Activated CD4-positive, alpha-beta T cell treated with anti-CD3 and anti-CD28 coated beads, Interleukin-2, amount 10 ng/mL, durations not matched to agents 24 days and 14 days (primary cell): ENCODE data around the gene PLEKHM2. TPM values are rescaled to one million over a fixed set of nuclear protein-coding genes. Genes with fewer than 3 reads are reported as not detected.

Source experiments
- DNase-seq: peaks from one replicate; pipeline ENCODE4 v3.0.0; 2022
- H3K27ac Mint-ChIP-seq: one replicate; pipeline ENCODE4 v1.8.0; 2022; ENCODE audit warnings: mild to moderate bottlenecking, mixed read lengths
- H3K27me3 Mint-ChIP-seq: one replicate; pipeline ENCODE4 v1.8.0; 2022; ENCODE audit warnings: mixed read lengths
- H3K36me3 Mint-ChIP-seq: one replicate; pipeline ENCODE4 v1.8.0; 2022; ENCODE audit warnings: low read depth, mild to moderate bottlenecking, mixed read lengths
- H3K4me1 Mint-ChIP-seq: one replicate; pipeline ENCODE4 v1.8.0; 2021; ENCODE audit warnings: mixed read lengths
- H3K4me3 Mint-ChIP-seq: one replicate; pipeline ENCODE4 v1.8.0; 2022; ENCODE audit warnings: mild to moderate bottlenecking, moderate library complexity, mixed read lengths
- H3K9me3 Mint-ChIP-seq: one replicate; pipeline ENCODE4 v1.8.0; 2021; ENCODE audit warnings: mixed read lengths
- intact Hi-C: fragments of 100-400 bp; cut with micrococcal nuclease; formaldehyde crosslinking; loops from one replicate; pipeline ENCODE4 v1.15.1; 2023
- total RNA-seq: library from RNA; stranded (reverse); gene quantifications from 2 replicates; pipeline ENCODE4 v1.2.3, GENCODE V29; 2022

PLEKHM2 gene
- total RNA-seq, 1 donor from 2014 or later: 59.9 TPM

- DNase-seq: no peak
- Mint-ChIP-seq H3K27ac (no peak overlapping the region), H3K27me3 (no peaks in the 10 kb centered on the region), H3K36me3 (peaks cover 17% of the 10 kb centered on the region), H3K4me3 (no peak overlapping the region), H3K9me3 (no peaks in the 10 kb centered on the region), H3K4me1 (no peaks in the 10 kb centered on the region)
- intact Hi-C loops: no loop called here
Observed at GRCh38 chr1:15719381-15720120, 35.4 kb downstream of the PLEKHM2 start.

- intact Hi-C loops: no loop called here
- no peaks in the 10 kb centered on the region for H3K4me1 Mint-ChIP-seq
- H3K9me3 Mint-ChIP-seq: no peaks in the 10 kb centered on the region
- H3K36me3 Mint-ChIP-seq: peaks cover 17% of the 10 kb centered on the region
- no peak overlapping the region for H3K4me3 Mint-ChIP-seq
- H3K27ac Mint-ChIP-seq: no peak overlapping the region
- DNase-seq: no peak
- no peaks in the 10 kb centered on the region for H3K27me3 Mint-ChIP-seq
Observed at GRCh38 chr1:15720861-15721260, 36.7 kb downstream of the PLEKHM2 start.

GRCh38 chr1:15722411-15722810 is 38.3 kb downstream of the PLEKHM2 start:
- intact Hi-C loops: no loop called here
- DNase-seq: no peak
- Mint-ChIP-seq H3K4me3 (no peak overlapping the region), H3K4me1 (no peaks in the 10 kb centered on the region), H3K27ac (no peak overlapping the region), H3K36me3 (peaks cover 19% of the 10 kb centered on the region), H3K27me3 (no peaks in the 10 kb centered on the region), H3K9me3 (no peaks in the 10 kb centered on the region)

- H3K4me3 Mint-ChIP-seq: no peak overlapping the region
- peaks cover 20% of the 10 kb centered on the region for H3K36me3 Mint-ChIP-seq
- peak overlapping the region; percentile 37 for H3K27ac Mint-ChIP-seq
- H3K9me3 Mint-ChIP-seq: no peaks in the 10 kb centered on the region
- no peaks in the 10 kb centered on the region for H3K4me1 Mint-ChIP-seq
- intact Hi-C loops: no loop called here
- no peaks in the 10 kb centered on the region for H3K27me3 Mint-ChIP-seq
- no peak for DNase-seq
Observed at GRCh38 chr1:15722836-15723532, 38.9 kb downstream of the PLEKHM2 start.

- Mint-ChIP-seq H3K27me3 (no peaks in the 10 kb centered on the region), H3K9me3 (no peaks in the 10 kb centered on the region), H3K4me3 (no peak overlapping the region), H3K27ac (no peak overlapping the region), H3K36me3 (peaks cover 23% of the 10 kb centered on the region), H3K4me1 (no peaks in the 10 kb centered on the region)
- no peak for DNase-seq
- intact Hi-C loops: no loop called here
Observed at GRCh38 chr1:15723631-15724246, 39.6 kb downstream of the PLEKHM2 start.

- intact Hi-C loops: no loop called here
- Mint-ChIP-seq H3K4me1 (no peaks in the 10 kb centered on the region), H3K9me3 (no peaks in the 10 kb centered on the region), H3K4me3 (no peak overlapping the region), H3K27ac (no peak overlapping the region), H3K36me3 (peaks cover 24% of the 10 kb centered on the region), H3K27me3 (no peaks in the 10 kb centered on the region)
- DNase-seq: no peak
Observed at GRCh38 chr1:15724949-15725880, 41.1 kb downstream of the PLEKHM2 start.

GRCh38 chr1:15726508-15726907 is 42.4 kb downstream of the PLEKHM2 start:
- Mint-ChIP-seq H3K4me3 (no peak overlapping the region), H3K27ac (no peak overlapping the region), H3K27me3 (no peaks in the 10 kb centered on the region)

GRCh38 chr1:15727021-15727420 is 42.9 kb downstream of the PLEKHM2 start:
- H3K4me1 Mint-ChIP-seq: no peaks in the 10 kb centered on the region
- intact Hi-C loops: no loop called here
- H3K27ac Mint-ChIP-seq: no peak overlapping the region
- H3K4me3 Mint-ChIP-seq: no peak overlapping the region
- H3K27me3 Mint-ChIP-seq: no peaks in the 10 kb centered on the region
- peaks cover 21% of the 10 kb centered on the region for H3K36me3 Mint-ChIP-seq
- no peak for DNase-seq
- H3K9me3 Mint-ChIP-seq: no peaks in the 10 kb centered on the region

More at GRCh38 chr1:15726508-15726907, 42.4 kb downstream of the PLEKHM2 start:
- Mint-ChIP-seq H3K4me1 (no peaks in the 10 kb centered on the region), H3K9me3 (no peaks in the 10 kb centered on the region), H3K36me3 (peaks cover 21% of the 10 kb centered on the region)
- DNase-seq: no peak
- intact Hi-C loops: no loop called here

GRCh38 chr1:15727424-15727823 is 43.3 kb downstream of the PLEKHM2 start:
- peaks cover 23% of the 10 kb centered on the region for H3K36me3 Mint-ChIP-seq
- no peaks in the 10 kb centered on the region for H3K4me1 Mint-ChIP-seq
- H3K4me3 Mint-ChIP-seq: no peak overlapping the region
- H3K27me3 Mint-ChIP-seq: no peaks in the 10 kb centered on the region
- DNase-seq: no peak
- H3K27ac Mint-ChIP-seq: no peak overlapping the region
- no peaks in the 10 kb centered on the region for H3K9me3 Mint-ChIP-seq
- intact Hi-C loops: no loop called here

- intact Hi-C loops: no loop called here
- Mint-ChIP-seq H3K4me1 (no peaks in the 10 kb centered on the region), H3K4me3 (no peak overlapping the region), H3K27me3 (no peaks in the 10 kb centered on the region), H3K9me3 (no peaks in the 10 kb centered on the region), H3K36me3 (peaks cover 20% of the 10 kb centered on the region), H3K27ac (no peak overlapping the region)
- DNase-seq: no peak
Observed at GRCh38 chr1:15727866-15728534, 43.9 kb downstream of the PLEKHM2 start.

- Mint-ChIP-seq H3K27me3 (no peaks in the 10 kb centered on the region), H3K36me3 (peaks cover 24% of the 10 kb centered on the region), H3K27ac (no peak overlapping the region), H3K4me3 (no peak overlapping the region), H3K4me1 (no peaks in the 10 kb centered on the region), H3K9me3 (no peaks in the 10 kb centered on the region)
- intact Hi-C loops: no loop called here
- no peak for DNase-seq
Observed at GRCh38 chr1:15728937-15729657, 45.0 kb downstream of the PLEKHM2 start.

GRCh38 chr1:15730423-15730822 is 46.3 kb downstream of the PLEKHM2 start:
- H3K27ac Mint-ChIP-seq: no peak overlapping the region
- intact Hi-C loops: no loop called here
- no peak overlapping the region for H3K4me3 Mint-ChIP-seq
- no peaks in the 10 kb centered on the region for H3K9me3 Mint-ChIP-seq
- no peaks in the 10 kb centered on the region for H3K4me1 Mint-ChIP-seq
- no peak for DNase-seq
- H3K27me3 Mint-ChIP-seq: no peaks in the 10 kb centered on the region
- peaks cover 24% of the 10 kb centered on the region for H3K36me3 Mint-ChIP-seq

- H3K4me3 Mint-ChIP-seq: no peak overlapping the region
- no peaks in the 10 kb centered on the region for H3K9me3 Mint-ChIP-seq
- peaks cover 24% of the 10 kb centered on the region for H3K36me3 Mint-ChIP-seq
- no peaks in the 10 kb centered on the region for H3K4me1 Mint-ChIP-seq
- intact Hi-C loops: no loop called here
- no peaks in the 10 kb centered on the region for H3K27me3 Mint-ChIP-seq
- no peak overlapping the region for H3K27ac Mint-ChIP-seq
- no peak for DNase-seq
Observed at GRCh38 chr1:15730936-15731335, 46.8 kb downstream of the PLEKHM2 start.
